Psoas muscle (tissue), 8 donors: ENCODE data around the gene RASAL2. TPM values are rescaled to one million over a fixed set of nuclear protein-coding genes. Genes with fewer than 3 reads are reported as not detected.

ENCODE experiments used
- ATAC-seq, 4 donors: fragments of 200-7000 bp; cut with Tn5 transposase; one replicate each; pipeline ENCODE4 v1.9.1; 2020; ENCODE audit warnings: moderate library complexity in 3 of 4, mild to moderate bottlenecking in 2 of 4
- DNase-seq, 2 donors: peaks; one replicate each; pipeline ENCODE4 v3.0.0-alpha.2; 2020
- H3K27ac ChIP-seq: fragments of 200-600 bp; one replicate; pipeline ENCODE4 v1.8.0; 2022
- H3K27me3 ChIP-seq, 3 donors: fragments of 200-600 bp in 1 of 3; one replicate each; pipeline versions ENCODE4 v1.6.1 to v1.8.0; 2013 to 2022; ENCODE audit warnings: low read length in 2 of 3, mild to moderate bottlenecking in 2 of 3, moderate library complexity in 1 of 3; ENCODE audit not compliant: insufficient read depth in 3 of 3
- H3K36me3 ChIP-seq, 2 donors: fragments of 200-600 bp in 1 of 2; one replicate each; pipeline versions ENCODE4 v1.6.1 to v1.8.0; 2013 to 2022; ENCODE audit warnings: low read depth in 1 of 2, mild to moderate bottlenecking in 1 of 2, moderate library complexity in 1 of 2; ENCODE audit not compliant: insufficient read depth in 1 of 2
- H3K4me1 ChIP-seq: fragments of 200-600 bp; one replicate; pipeline ENCODE4 v1.8.0; 2022
- H3K4me3 ChIP-seq: fragments of 200-600 bp; one replicate; pipeline ENCODE4 v1.8.0; 2022; ENCODE audit warnings: mild to moderate bottlenecking
- H3K9me3 ChIP-seq: fragments of 200-600 bp; one replicate; pipeline ENCODE4 v1.8.0; 2022
- WGBS, 3 donors: extraction: QIAGEN DNeasy Blood & Tissue Kit; methylation state at CpG; one replicate each; pipeline versions ENCODE4 v1.1.6 to v1.1.7; 2013; 5-methylcytosine and 5-hydroxymethylcytosine counted together
- intact Hi-C, 2 donors: fragments of 100-400 bp; cut with DNase I; formaldehyde crosslinking; loops; one replicate each; pipeline versions ENCODE4 v1.11.0 to v1.14.2; 2022
- polyA plus RNA-seq, 3 donors: library from polyadenylated mRNA; stranded (reverse); fragments of 200-250 nt; gene quantifications; one replicate each; pipeline ENCODE4 v1.2.3, GENCODE V29; 2013
- total RNA-seq, 4 donors: library from RNA; stranded (reverse); fragmentation: NEBNext Ultra II Directional in 2 of 4; extraction: Animal tissue kit (Norgen Biotek cat#: 25700) in 2 of 4; gene quantifications; one replicate each; pipeline versions ENCODE4 v1.2.1 to v1.2.4, GENCODE V29; 2021 to 2023
- TF ChIP-seq, protein P1 (sequence below): fragments of 200-600 bp; IDR thresholded peaks from one replicate; pipeline ENCODE4 v1.8.0; 2022; ENCODE audit warnings: antibody characterized with exemption
- donor health status: healthy with polysubstance abuse.
- donor health status: DM: no; HTN: no; CAD: no; lungs with moderate emphysema.
- donor health status: Bipolar disorder and iron deficiency.
- donor health status: healthy.
- donor health status: DM: yes; HTN: yes; CAD: no.
- donor health status: DM: no; HTN: no; CAD: no.
- donor health status: DM: no; HTN: no; CAD: no.
- donor health status: DM: yes; HTN: yes; CAD: no.

Gene RASAL2
- total and polyA plus RNA-seq, 7 donors = 1.9 to 42.1 (median 5.5) TPM

DNA sequence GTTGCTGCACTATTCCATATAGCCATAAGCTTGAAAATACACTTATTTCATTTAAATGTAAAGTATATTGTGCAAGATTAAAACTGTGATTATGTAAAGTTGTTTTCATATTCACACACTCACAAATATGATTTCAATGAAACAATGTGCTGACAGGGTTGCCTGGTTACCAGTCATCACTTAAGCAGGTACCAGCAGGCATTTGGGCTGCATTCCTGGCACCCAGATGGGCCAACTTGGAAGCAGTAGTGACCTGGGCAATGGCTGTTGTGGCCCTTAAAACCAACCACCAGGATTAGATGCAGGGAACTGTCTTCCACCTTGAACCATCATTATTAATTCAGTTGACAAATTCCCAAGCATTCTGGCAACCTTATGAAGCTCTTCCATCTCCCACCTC lies 45.0 kb upstream of the RASAL2 start:
- Histone ChIP-seq H3K4me3 (no peak overlapping the region), H3K36me3 (no peaks in the 10 kb centered on the region), H3K27me3 (no peaks in the 10 kb centered on the region), H3K9me3 (no peaks in the 10 kb centered on the region), H3K27ac (no peak overlapping the region), H3K4me1 (no peaks in the 10 kb centered on the region)
- intact Hi-C loops = no loop called here
- no peak for ATAC-seq
- TF ChIP-seq, protein P1, sequence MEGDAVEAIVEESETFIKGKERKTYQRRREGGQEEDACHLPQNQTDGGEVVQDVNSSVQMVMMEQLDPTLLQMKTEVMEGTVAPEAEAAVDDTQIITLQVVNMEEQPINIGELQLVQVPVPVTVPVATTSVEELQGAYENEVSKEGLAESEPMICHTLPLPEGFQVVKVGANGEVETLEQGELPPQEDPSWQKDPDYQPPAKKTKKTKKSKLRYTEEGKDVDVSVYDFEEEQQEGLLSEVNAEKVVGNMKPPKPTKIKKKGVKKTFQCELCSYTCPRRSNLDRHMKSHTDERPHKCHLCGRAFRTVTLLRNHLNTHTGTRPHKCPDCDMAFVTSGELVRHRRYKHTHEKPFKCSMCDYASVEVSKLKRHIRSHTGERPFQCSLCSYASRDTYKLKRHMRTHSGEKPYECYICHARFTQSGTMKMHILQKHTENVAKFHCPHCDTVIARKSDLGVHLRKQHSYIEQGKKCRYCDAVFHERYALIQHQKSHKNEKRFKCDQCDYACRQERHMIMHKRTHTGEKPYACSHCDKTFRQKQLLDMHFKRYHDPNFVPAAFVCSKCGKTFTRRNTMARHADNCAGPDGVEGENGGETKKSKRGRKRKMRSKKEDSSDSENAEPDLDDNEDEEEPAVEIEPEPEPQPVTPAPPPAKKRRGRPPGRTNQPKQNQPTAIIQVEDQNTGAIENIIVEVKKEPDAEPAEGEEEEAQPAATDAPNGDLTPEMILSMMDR = no peak
- no peak for DNase-seq

DNA sequence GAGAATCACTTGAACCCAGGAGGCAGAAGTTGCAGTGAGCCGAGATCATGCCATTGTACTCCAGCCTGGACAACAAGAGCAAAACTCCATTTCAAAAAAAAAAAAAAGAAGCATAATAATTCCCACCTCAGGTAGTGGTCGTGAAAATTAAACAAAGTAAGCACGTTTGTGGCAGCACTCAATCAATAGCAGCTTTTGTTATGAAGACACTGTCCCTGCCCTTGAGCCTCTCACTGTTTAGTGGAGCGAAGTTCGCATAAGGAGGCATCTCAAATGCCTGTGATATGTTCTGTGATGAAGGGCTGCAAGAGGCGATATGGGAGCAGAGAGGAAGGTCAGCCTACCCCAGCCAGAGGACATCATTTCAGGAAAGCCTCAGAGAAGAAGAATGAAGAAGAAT lies 43.8 kb upstream of the RASAL2 start:
- Histone ChIP-seq H3K36me3 (no peaks in the 10 kb centered on the region), H3K4me3 (no peak overlapping the region), H3K9me3 (no peaks in the 10 kb centered on the region), H3K27me3 (no peaks in the 10 kb centered on the region), H3K4me1 (no peaks in the 10 kb centered on the region), H3K27ac (no peak overlapping the region)
- TF ChIP-seq, protein P1 = no peak
- WGBS, 3 donors = 91 to 96% (median 93%) methylated on average over 6 of the region's 6 CpGs
- ATAC-seq (no peak), DNase-seq (no peak)
- intact Hi-C loops = loop anchor here in 1 of 2 donors (5.0 to 10.0 kb wide), 2 partner anchors 83 to 135 kb away; no protein-coding TSS in a partner anchor

DNA sequence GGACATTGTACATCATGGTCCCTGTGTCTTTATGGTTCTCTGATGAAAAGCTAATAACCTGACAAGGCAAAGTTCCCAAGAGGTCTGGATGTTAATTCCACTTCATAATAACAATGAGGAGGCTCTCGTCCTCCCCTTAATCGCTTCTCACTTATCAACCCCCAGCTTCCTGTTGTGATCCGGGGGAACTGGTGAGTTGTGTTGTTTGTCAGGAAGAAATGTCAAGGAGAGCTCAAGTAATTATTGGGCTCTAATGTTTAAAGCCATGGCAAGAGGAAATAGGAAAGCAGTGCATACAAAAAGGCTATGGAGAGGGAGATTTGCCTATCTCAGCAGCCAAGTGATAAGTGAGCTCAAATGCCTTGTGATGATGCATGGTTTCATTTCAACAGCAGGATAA lies 42.8 kb upstream of the RASAL2 start:
- Histone ChIP-seq H3K4me3 (no peak overlapping the region), H3K4me1 (peaks cover 7% of the 10 kb centered on the region), H3K9me3 (no peaks in the 10 kb centered on the region), H3K27me3 (no peaks in the 10 kb centered on the region), H3K27ac (no peak overlapping the region), H3K36me3 (no peaks in the 10 kb centered on the region)
- DNase-seq (no peak), ATAC-seq (no peak)
- intact Hi-C loops = loop anchor here in 1 of 2 donors (5.0 to 10.0 kb wide), 2 partner anchors 84 to 134 kb away; no protein-coding TSS in a partner anchor
- whole genome bisulfite sequencing, 3 donors = 52 to 66% (median 54%) methylated on average over 3 of the region's 3 CpGs
- TF ChIP-seq, protein P1 = no peak

DNA sequence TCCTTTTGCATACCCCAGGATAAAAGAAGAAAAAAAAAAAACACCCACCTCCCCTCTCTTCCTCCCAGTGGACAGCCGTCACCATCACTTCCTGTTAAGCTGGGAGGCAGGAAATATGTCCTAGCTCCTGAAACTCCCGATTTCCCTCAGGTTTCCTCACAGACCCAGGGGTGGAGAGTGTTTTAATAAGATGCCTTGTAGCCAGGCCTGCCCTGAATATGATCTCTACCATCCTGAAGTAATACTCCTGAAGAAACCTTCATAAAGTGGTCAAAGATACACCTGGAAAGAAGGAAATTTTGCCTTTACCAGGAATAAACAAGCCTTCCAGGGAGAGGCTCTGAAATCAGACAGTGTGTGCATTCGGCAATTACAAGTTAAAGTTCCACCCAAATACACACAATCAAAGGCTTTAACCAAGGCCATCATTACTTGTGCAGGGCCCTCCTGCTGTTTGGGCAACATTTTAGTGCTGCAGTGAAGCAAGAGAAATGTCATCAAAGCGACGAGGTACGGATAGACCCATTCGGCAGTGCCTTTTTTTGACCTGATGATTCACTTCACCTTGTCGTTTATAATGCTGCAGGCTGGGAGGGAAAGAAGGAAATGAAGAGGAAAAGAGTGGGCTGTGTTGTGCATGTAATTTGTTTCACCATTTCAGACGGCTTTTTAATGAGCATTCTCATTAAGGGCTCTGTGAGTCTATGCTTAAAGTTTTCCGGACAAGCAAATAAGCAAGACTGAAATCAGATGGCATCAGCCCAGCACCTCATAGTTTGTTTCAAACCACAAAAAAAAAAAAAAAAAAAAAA lies 41.0 kb upstream of the RASAL2 start:
- H3K9me3 ChIP-seq = no peaks in the 10 kb centered on the region
- ATAC-seq (no peak), DNase-seq (no peak)
- peaks cover 9% of the 10 kb centered on the region for H3K4me1 ChIP-seq
- H3K27ac ChIP-seq = peak overlapping the region; percentile 38
- H3K36me3 ChIP-seq = no peaks in the 10 kb centered on the region
- H3K27me3 ChIP-seq = no peaks in the 10 kb centered on the region
- no peak overlapping the region for H3K4me3 ChIP-seq
- 45 to 54% (median 46%) methylated on average over 10 of the region's 10 CpGs for WGBS, 3 donors
- TF ChIP-seq, protein P1 = no peak
- intact Hi-C loops = loop anchor here in 1 of 2 donors (5.0 to 10.0 kb wide), 2 partner anchors 86 to 132 kb away; no protein-coding TSS in a partner anchor
